Activated effector memory CD4-positive, alpha-beta T cell treated with Interleukin-2 at 50 U/mL for 16 hours (primary cell): ENCODE data around the gene PIGP.
"Not testable (repeated sequence)": the region's sequence is repeated elsewhere in the genome, so short reads cannot be mapped to it uniquely, and the experiment has no call there.

Experiments
- DNase-seq: peaks from one replicate; pipeline ENCODE4 v3.0.0-alpha.2; 2020

PIGP gene

GRCh38 chr21:37075214-37075770 is 2.4 kb upstream of the PIGP start:
- DNase-seq, result no peak

DNA sequence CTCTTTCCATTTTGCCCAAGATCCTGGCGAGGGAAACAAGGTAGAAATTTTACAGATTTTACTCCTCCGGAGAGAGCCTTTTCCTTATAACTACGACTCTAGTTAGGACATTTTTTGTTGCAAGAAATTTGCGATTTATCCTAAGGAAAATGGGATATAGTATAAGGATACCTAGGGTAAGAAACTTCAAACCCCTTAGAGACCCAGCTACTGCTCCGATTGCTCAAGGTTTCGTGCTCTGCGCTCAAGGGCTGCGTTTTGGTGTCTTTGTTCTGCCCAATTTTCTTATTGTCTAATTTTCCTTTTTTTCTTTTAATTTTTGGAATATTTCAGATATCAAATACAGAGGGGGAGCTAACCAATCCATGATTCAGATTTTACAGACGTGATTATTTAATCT is 1.7 kb upstream of the PIGP start:
- DNase-seq, result no peak

- no peak for DNase-seq
Observed at GRCh38 chr21:37074197-37074510, 1.3 kb upstream of the PIGP start.

GRCh38 chr21:37073417-37074196 is 736 bp upstream of the PIGP start:
- peak; percentile 63 for DNase-seq

- DNase-seq, result peak; percentile 62
Observed at GRCh38 chr21:37072274-37072987, 440 bp downstream of the PIGP start.

DNA sequence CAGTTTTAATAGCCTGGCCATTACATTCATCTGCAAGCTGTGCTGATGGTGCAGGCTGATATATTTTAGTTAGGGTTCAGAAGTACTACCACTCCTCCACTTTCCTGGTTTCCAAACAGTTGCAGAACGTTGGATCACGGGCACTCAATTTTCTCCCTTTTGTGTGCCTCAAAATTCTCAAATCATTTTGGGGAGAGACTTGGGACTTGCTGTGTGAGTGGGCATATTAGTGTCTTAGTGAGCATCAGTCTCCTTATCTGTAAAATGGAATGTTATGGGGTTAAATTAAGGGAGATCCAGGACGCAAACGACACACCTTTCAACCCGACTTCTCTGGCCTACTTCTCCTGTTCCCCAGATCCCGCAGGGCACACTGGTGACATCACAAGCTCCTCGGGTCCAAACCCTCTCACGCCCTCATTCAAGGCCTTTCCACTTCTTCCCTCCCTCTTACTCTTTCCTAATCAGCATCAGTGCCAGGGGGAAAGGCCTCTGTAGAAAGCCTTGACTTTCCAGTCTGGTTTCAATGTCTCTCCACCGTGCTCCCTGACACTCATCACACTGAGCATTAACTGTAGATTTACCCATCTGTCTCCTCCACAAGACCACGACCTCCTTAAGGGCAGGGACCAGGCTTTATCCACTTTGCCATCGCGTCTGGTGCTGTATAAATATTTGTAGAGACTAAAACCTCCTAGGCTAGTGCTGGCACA is 1.2 kb downstream of the PIGP start:
- DNase-seq, result no peak

DNA sequence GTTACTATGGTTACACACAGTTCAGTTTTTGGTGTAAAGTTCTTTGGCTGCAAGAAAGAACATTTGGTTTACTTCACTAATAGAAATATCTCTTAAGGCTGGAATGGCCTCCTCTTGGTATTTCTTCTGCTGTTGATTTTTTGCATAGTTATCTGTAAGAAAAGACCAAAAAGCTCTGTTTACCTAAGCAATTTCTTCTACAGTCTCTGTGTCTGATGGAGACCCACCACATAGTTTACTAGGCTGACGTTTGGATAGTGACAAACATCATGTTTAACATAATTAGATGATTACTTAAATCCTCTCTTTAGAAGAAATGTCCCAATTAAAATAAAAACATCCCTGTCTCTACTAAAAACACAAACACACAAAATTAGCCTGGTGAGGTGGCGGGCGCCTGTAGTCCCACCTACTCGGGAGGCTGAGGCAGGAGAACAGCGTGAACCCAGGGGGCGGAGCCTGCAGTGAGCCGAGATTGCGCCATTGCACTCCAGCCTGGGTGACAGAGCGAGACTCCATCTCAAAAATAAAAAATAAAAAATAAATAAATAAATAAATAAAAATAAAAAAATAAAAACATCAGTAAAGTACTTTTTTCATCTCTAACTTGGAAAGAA is 7.2 kb downstream of the PIGP start:
- DNase-seq, result no peak

- DNase-seq, result no peak
Observed at GRCh38 chr21:37064841-37065240, 8.0 kb downstream of the PIGP start.

- no peak for DNase-seq
Observed at GRCh38 chr21:37063433-37063832, 9.4 kb downstream of the PIGP start.

- no peak for DNase-seq
Observed at GRCh38 chr21:37062593-37062935, 10.3 kb downstream of the PIGP start.

- DNase-seq, result no peak
Observed at GRCh38 chr21:37061926-37062592, 10.8 kb downstream of the PIGP start.

DNA sequence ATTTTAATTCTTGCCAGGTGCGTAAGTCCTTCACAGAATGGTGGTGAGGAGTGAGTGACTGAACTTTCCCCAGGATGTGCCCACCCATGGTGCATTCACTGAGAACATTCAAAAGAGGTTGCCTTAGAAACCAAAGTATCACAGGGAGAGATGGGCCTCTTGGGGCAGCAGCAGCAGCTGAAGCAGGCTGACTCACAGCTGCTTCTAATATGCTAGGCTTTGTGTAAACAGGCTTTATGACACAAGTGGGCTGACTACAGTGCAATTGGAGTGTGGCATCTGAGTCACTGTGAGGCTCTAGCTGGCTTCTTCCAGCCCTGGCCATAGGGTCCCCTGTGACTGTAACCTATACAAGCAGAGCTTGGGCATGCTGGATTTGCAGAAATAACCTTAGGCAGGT is 12.6 kb downstream of the PIGP start:
- no peak for DNase-seq

DNA sequence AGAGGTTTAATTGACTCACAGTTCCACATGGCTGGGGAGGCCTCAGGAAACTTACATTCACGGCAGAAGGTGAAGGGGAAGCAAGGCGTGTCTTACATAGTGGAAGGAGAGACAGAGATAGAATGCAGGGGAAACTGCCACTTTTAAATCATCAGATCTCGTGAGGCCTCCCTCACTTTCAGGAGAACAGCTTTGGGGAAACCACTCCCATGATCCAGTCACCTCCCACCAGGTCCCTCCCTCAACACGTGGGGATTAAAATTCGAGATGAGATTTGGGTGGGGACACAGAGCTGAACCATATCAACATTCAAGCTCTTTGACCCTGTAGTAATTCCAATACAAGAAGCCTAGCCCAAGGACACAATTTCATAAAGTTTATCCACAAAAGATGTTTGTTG is 13.7 kb downstream of the PIGP start:
- DNase-seq, result no peak

DNA sequence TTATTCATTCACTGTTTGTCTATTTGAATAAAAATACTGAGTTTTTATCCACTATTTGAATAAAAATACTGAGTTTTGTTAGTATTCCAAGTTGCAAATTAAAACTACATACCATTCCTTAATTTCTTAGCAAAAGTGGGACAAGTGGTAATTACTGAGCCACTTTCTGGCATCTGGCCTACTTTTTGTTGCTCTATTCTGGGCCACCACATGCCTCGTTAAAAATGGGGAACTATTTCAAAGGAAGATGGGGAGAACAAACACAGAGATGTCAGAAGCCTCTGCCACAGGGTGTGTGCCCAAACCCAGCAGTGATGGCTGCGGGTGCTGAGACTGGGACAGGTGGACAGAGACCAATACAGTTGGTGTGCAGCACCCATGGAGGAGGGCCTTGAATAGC is 14.6 kb downstream of the PIGP start:
- DNase-seq, result no peak

DNA sequence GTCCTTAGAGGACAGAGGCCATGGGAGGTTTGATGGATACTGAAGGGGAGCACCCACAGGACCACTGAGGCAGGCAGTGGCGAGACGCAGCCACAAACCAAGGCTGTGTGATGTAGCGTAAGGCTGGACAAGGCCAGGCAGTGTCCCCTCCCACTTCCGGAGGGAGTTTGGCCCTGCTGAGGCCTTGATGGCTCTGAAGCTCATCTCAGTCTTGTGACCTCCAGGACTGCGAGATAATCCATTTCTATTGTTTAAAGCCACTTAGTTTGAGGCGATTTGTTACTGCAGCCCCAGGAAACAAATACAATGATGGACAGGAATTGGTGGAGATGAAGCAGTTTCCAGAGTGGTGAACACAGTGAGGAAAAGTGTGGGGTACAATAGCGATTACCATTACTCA is 15.3 kb downstream of the PIGP start:
- no peak for DNase-seq

DNA sequence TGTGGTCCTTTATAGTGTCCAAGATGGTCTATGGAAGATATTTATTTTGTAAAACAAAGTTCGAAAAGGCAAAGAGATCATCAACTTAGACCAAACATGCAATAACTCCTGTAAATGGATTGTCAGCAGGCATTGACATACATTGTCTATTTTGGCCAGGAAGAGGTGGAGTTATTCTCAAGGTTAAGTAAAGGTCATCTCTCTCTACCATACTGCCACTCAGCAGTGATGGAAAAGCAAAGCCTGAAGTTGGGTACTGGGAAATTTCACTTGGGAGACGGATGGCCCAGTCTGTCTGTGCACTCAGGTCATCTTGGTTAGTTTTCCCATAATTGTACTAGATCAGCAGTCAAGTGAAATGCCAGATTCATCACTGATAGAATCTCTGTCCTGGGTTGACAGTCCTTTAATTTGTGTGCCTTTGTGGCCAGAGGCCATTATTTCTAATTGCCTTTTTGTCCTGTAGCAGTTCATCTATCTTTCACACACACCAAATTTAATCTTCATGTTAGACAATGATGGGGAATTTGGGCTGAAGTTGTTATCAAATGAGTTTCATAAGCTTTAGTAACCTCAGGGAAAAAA is 17.5 kb downstream of the PIGP start:
- no peak for DNase-seq

- DNase-seq, result not testable (repeated sequence)
Observed at GRCh38 chr21:37049741-37050140, 23.1 kb downstream of the PIGP start.

- DNase-seq, result no peak
Observed at GRCh38 chr21:37047079-37047478, 25.8 kb downstream of the PIGP start.

- DNase-seq, result no peak
Observed at GRCh38 chr21:37045556-37045955, 27.3 kb downstream of the PIGP start.

DNA sequence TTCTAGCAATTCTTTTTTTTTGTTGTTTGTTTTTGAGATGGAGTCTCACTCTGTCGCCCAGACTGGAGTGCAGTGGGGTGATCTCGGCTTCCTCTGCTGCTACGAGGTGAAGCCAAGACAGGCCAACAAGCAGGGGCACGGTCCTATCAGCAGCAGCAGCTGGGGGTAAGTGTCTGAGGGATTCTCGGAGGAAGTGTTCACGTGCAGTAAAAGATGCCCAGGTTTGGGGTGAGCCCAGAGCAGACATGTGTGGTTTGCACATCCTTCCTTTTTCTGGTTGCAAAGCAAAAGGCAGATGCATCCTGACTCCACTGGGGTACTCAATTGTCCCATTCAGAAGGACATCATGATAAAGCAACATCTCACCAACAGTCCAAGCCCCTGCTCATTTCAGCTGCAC is 27.7 kb downstream of the PIGP start:
- no peak for DNase-seq

GRCh38 chr21:37044643-37045042 is 28.2 kb downstream of the PIGP start:
- DNase-seq, result no peak

DNA sequence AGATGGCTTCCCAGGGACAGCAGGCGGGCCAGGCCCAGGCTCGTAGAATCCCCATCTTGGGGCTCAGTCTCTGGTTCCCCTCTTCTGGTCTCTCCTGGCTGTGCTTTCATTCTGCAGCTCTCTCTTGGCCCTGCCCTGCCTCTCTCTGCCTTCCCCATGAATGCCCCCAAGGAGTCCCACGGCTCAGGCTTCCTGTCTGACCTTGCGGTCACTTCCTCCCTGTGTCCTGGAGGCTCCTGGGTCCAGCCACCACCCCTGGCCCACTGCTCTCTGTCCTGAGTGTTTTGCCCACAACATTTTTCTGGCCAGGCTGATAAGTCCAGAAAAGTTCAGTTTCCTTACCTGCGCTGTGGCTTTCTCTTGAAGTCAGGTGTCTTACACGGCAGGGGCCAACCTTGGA is 29.1 kb downstream of the PIGP start:
- DNase-seq, result no peak
